ENCODE results near the gene OR52E8.

The OR52E8 gene

DNA sequence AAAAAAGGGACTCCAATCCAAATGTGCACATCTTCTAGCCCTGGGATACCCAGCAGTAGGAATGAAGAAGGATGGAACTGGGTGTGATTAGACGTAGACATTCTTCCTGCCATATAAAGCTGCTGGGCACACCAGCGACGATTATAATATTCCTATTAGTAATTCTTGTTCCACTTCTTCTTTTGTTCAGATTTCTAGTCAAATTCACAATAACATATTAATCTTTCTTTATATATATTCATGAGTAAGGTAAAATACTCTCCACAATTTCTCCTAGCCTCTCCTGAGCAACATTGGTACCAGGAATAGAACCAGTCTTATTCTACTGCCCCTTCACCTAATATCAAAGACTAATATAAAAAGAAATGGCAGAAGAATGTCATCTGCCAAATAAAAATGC is at the start of gene OR52E8:
OR52E8 (minus strand) TSS at position 101 of the 400 bp plus-strand sequence; CDS start at position 101, 0 bp downstream.
- no peak for DNase-seq (ENCODE audit: low read depth in 2 of 2)

GRCh38 chr11:5899534-5899933 is 42.0 kb upstream of the OR52E8 start:
- DNase-seq (ENCODE audit: low read depth in 2 of 2) = no peak

DNA sequence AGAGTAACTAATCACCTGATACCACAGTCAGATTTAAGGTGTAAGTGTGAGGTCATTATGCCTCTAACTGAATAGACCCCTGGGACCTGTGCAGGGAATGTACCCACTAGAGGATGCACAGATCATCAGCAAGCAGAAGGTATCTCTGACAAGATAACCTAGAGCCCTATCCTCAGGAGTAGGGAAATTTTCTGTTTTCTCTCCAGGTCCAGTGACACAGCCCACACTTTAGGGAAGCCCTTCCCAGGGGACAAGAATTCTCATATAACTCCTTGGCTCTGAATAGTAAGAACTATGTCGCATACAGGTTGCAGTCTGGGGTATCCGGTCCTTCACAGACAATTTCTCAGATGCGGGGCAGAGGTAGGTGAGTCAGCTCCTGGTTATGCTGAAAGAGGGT is 35.4 kb upstream of the OR52E8 start, which contains the start of gene OR52E5:
OR52E5 (plus strand) TSS at position 301 of the 400 bp plus-strand sequence. CDS start 7,569 bp downstream, outside the sequence.
- DNase-seq (ENCODE audit: low read depth in 2 of 2) = no peak

GRCh38 chr11:5891216-5891800 is 33.8 kb upstream of the OR52E8 start:
- DNase-seq (ENCODE audit: low read depth in 2 of 2) = no peak

GRCh38 chr11:5887661-5888060 is 30.2 kb upstream of the OR52E8 start:
- no peak for DNase-seq (ENCODE audit: low read depth in 2 of 2)

GRCh38 chr11:5887172-5887571 is 29.7 kb upstream of the OR52E8 start:
- no peak for DNase-seq (ENCODE audit: low read depth in 2 of 2)

DNA sequence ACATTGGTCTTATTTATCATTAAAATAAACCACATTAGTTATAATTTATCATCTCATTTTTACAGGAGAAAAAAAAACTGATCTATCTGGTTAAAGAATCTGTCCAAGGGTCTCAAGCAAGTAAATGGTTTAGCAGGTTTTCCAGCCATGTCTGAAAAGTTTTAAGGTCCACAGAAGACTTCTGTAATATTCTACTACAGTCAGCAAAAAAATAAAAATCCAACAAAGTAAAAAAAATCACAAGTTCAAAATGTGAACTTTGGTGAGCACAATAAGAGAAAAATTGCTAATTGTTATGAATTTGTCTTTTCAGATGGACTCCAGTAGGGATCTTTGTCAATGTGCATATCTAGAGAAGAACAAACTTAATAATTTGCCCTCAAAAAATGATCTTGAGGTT is 24.3 kb upstream of the OR52E8 start:
- DNase-seq (ENCODE audit: low read depth in 2 of 2) = no peak

- no peak for DNase-seq (ENCODE audit: low read depth in 2 of 2)
These were observed 22.8 kb upstream of the OR52E8 start, which contains the start of gene OR52E4 for GRCh38 chr11:5880329-5880728. Gene OR52E4, plus strand, starts transcription at chr11:5880629. Its CDS starts 3,664 bp downstream, at chr11:5884293.

- DNase-seq (ENCODE audit: low read depth in 2 of 2) = no peak
These were observed 21.1 kb upstream of the OR52E8 start for GRCh38 chr11:5878564-5878963.

GRCh38 chr11:5865826-5866225 is 8.3 kb upstream of the OR52E8 start:
- no peak for DNase-seq (ENCODE audit: low read depth in 2 of 2)

GRCh38 chr11:5851002-5851401 is 6.5 kb downstream of the OR52E8 start:
- DNase-seq (ENCODE audit: low read depth in 2 of 2) = no peak

- no peak for DNase-seq (ENCODE audit: low read depth in 2 of 2)
These were observed 9.8 kb downstream of the OR52E8 start for GRCh38 chr11:5847711-5848110.

GRCh38 chr11:5846701-5847100 is 10.8 kb downstream of the OR52E8 start:
- no peak for DNase-seq (ENCODE audit: low read depth in 2 of 2)

- no peak for DNase-seq (ENCODE audit: low read depth in 2 of 2)
These were observed 15.7 kb downstream of the OR52E8 start, which contains the start of gene OR52E6 for GRCh38 chr11:5841797-5842196. Gene OR52E6, minus strand, starts transcription at chr11:5841897. Its CDS starts 0 bp downstream, at chr11:5841897.

DNA sequence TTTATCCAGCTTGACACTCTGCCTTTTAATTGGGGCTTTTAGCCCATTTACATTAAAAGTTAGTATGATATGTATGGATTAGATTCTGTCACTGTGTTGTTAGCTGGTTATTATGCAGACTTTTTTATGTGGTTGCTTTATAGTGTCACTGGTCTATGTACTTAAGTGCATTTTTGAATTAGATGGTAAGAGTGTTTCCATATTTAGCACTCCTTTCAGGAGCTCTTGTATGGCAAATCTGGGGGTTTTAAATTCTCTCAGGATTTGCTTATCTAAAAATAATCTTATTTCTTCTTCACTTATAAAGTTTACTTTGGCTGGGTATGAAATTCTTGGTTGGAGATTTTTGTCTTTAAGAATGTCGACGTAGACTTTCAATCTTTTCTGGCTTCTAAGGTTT is 19.8 kb downstream of the OR52E8 start:
- no peak for DNase-seq (ENCODE audit: low read depth in 2 of 2)

GRCh38 chr11:5833446-5833845 is 24.0 kb downstream of the OR52E8 start:
- DNase-seq (ENCODE audit: low read depth in 2 of 2) = no peak

DNA sequence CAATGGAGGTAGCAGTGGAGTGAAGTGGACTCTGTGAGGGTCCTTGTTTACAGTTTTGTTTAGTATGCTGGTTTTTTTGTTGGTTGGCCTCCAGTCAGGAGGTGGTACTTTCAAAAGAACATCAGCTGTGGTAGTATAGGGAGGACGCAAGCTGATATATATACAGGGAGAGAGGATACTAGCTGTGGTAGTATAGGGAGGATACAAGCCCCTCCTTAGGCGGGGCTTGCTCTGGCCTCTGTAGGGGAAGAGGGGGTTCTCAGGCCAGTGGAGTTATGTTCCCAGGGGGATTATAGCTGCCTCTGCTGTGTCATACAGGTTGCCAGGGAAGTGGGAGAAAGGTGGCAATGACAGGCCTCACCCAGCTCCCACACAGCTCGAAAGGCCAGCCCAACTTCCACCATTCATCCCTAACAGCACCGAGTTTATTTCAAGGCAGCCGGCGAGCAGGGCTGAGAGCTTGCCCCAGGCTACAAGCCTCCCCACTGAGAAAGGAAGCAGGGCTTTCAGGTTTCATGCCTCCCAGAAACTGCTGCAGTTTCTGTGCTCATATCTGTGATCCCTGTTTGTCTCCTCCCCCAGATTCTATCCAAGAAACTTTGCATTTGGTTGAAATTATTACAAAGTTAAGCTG is 26.2 kb downstream of the OR52E8 start:
- no peak for DNase-seq (ENCODE audit: low read depth in 2 of 2)

GRCh38 chr11:5818245-5818886 is 39.1 kb downstream of the OR52E8 start:
- no peak for DNase-seq (ENCODE audit: low read depth in 2 of 2)

DNA sequence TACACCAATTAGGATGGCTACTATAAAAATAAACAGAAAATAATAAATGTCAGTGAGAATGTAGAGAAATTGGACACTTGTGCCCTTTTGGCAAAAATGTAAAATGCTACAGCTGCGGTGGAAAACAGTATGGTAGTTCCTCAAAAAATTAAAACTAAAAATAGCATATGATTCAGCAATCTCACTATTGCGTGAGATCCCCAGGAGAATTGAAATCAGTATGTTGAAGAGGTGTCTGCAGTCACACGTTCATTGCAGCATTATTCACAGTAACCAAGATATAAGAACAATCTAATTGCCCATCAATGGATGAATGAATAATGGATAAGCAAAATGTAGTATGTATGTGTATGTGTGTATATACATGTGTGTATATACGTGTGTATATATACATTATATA is 42.0 kb downstream of the OR52E8 start:
- no peak for DNase-seq (ENCODE audit: low read depth in 2 of 2)

- DNase-seq (ENCODE audit: low read depth in 2 of 2) = no peak
These were observed 47.3 kb downstream of the OR52E8 start for GRCh38 chr11:5809905-5810795.

DNA sequence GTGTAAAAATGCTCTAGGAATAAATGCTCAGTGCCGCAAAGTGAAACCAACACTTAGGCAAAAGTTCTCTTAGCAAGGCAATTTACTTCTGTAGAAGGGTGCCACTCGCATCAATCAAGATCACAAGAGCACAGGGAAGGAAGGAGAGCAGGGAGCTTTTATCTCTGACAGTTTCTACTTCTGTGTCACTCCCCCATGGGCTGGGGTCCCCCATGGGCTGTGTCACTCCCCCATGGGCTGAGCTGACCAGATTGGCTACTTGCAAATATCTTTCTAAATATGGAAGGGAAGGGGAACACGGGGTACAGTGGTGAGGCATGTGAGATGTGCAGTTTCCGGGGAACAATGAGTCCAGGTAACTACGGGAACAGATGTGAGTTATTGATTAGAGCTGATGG is 48.4 kb downstream of the OR52E8 start:
- DNase-seq (ENCODE audit: low read depth in 2 of 2) = no peak
